Stomach (tissue), 4 donors: ENCODE results near the gene CHDH.

Experiments used
- CTCF ChIP-seq, 7 experiments: fragments of 450-650 bp in 4 of 7; fragments of 200-600 bp in 3 of 7; sonication (generic) in 3 of 7; IDR thresholded peaks; one replicate each; pipeline ENCODE4 v1.5.1; 2016 to 2019; ENCODE audit warnings: antibody characterized with exemption in 7 of 7, control low read depth in 2 of 7, mild to moderate bottlenecking in 1 of 7
- POLR2A ChIP-seq, 4 donors: fragments of 450-650 bp; IDR thresholded peaks; one replicate each; pipeline ENCODE4 v1.6.1; 2016; ENCODE audit warnings: antibody characterized with exemption in 4 of 4, control low read depth in 2 of 4, mild to moderate bottlenecking in 1 of 4, moderate library complexity in 1 of 4

- TF ChIP-seq CTCF (IDR thresholded peaks at IDR 0.05) (no peak), POLR2A (IDR thresholded peaks at IDR 0.05) (no peak)
Observed at GRCh38 chr3:53819163-53819868, 26.9 kb downstream of the CHDH start.
